ENCODE measurements around the gene LMNTD1. TPM values are rescaled to one million over a fixed set of nuclear protein-coding genes. Genes with fewer than 3 reads are reported as not detected.

The LMNTD1 gene
- total RNA-seq, 1 donor = 1.3 TPM

DNA sequence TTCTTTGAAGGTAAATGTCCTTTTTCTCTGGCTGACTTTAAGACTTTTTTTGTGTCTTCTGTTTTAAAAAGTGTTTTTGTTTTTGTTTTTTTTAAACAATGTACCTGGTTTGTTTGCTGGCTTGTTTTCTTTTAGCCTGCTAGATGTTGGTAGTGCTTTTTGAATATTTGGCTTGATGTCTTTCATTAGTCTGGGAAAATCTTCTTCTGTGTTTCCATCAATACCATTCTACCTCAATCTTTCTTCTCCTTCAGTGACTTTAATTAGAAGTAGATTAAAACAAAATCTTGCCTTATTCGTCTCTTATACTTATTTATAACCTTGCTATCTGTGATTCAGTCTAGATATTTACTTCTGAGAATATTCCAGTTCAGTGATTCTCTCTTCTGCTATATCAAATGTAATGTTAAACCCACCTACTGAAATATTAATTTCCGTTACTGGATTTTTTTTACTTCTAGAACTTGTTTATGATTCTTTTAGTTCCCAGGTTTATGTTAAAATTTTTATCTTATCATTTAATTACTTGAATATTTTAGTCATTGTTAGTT is 21.5 kb downstream of the LMNTD1 start:
- TF ChIP-seq, protein P1, sequence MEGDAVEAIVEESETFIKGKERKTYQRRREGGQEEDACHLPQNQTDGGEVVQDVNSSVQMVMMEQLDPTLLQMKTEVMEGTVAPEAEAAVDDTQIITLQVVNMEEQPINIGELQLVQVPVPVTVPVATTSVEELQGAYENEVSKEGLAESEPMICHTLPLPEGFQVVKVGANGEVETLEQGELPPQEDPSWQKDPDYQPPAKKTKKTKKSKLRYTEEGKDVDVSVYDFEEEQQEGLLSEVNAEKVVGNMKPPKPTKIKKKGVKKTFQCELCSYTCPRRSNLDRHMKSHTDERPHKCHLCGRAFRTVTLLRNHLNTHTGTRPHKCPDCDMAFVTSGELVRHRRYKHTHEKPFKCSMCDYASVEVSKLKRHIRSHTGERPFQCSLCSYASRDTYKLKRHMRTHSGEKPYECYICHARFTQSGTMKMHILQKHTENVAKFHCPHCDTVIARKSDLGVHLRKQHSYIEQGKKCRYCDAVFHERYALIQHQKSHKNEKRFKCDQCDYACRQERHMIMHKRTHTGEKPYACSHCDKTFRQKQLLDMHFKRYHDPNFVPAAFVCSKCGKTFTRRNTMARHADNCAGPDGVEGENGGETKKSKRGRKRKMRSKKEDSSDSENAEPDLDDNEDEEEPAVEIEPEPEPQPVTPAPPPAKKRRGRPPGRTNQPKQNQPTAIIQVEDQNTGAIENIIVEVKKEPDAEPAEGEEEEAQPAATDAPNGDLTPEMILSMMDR (IDR thresholded peaks at IDR 0.05; ENCODE audit: insufficient read depth, low read length) = no peak
- H3K4me3 ChIP-seq (ENCODE audit: low read depth, low read length) = no peak overlapping the region
- no peak for DNase-seq (ENCODE audit: low read depth)

DNA sequence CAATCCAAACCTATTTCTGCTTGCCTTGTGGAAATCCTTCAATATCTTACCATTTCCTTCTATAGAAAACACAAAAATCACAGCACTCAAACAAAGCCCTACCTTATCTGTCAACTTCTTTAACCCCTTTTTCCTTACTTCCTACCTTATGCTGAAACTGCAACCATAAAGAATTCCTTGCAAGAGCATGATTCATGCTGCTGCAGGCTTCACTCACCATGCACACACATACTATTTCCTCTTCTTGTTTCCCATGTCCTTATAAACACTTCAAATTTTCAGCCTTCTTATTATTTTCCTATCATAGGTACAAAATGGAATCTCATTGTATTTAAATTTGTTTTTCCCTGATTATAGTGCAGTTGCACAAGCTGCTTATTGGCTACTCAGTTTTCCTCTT is 23.3 kb downstream of the LMNTD1 start:
- TF ChIP-seq, protein P1 (IDR thresholded peaks at IDR 0.05; ENCODE audit: insufficient read depth, low read length) = no peak
- H3K4me3 ChIP-seq (ENCODE audit: low read depth, low read length) = no peak overlapping the region
- peak; percentile 32 for DNase-seq (ENCODE audit: low read depth)

DNA sequence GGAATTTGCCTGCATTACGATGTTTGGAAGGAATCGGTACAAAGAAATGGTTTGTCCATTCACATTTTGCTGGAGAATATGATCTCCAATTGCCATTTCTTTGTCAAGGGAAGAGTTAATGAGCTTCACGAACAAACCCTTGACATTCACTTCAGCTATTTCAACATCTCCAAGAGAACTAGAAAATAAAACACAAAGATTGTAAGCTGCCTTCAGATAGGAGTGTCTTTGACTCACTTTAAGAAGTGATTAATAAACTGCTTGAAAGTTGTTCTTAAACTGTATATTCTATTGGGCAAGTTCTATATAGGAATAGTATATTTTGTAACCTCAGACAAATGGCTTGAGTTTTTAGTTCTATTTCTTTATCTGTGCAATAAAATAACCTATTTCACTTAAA is 26.3 kb downstream of the LMNTD1 start:
- no peak overlapping the region for H3K4me3 ChIP-seq (ENCODE audit: low read depth, low read length)
- DNase-seq (ENCODE audit: low read depth) = no peak
- TF ChIP-seq, protein P1 (IDR thresholded peaks at IDR 0.05; ENCODE audit: insufficient read depth, low read length) = no peak

DNA sequence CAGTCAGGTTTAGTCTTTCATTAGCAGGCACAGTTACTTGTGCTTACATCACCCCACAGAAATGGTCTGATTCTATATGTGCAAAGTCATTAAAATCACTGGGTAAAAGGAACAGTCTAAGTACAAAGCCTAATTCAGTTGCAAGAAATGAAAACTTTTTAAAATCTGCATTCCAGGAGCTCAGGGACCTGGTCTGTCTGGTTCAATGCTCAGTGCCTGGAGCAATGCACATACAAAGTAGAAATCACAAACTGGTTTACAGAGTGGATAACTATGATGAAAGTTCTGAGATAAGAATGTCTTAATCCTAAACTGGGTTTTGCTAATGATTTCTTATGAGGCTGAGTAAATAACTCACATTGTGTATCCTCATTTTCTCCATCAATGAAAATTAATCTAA is 28.7 kb downstream of the LMNTD1 start:
- H3K4me3 ChIP-seq (ENCODE audit: low read depth, low read length) = no peak overlapping the region
- peak; percentile 1 for DNase-seq (ENCODE audit: low read depth)
- TF ChIP-seq, protein P1 (IDR thresholded peaks at IDR 0.05; ENCODE audit: insufficient read depth, low read length) = no peak

DNA sequence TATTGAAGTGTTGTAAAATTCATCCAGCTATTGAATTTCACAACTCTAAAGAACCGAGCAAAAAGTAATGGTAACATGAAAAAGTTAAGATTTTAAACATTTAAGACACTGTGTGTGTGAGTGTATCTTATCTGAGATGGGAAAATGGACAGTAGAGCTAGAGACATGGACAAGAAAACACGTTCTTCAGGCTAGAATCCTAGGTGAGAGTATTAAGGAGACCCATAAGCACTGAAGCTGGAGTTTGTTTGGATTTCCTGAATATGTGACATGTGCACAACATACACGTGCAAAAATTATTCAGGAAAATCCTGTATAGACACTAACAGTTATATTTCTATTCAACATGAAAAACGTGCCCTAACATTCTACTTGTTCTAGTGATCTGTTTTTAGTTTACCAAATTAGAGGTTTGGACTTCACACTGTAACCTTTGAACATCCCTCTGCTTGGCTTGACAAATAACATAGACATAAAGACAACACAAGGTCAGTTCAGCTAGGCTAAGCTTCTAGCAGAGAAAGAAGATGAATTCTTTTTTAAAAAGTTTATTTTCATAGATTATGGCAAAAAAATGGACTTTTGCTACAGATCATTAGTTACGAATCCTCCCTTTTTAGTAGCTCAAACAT is 31.3 kb downstream of the LMNTD1 start:
- TF ChIP-seq, protein P1 (IDR thresholded peaks at IDR 0.05; ENCODE audit: insufficient read depth, low read length) = no peak
- DNase-seq (ENCODE audit: low read depth) = no peak
- H3K4me3 ChIP-seq (ENCODE audit: low read depth, low read length) = no peak overlapping the region

DNA sequence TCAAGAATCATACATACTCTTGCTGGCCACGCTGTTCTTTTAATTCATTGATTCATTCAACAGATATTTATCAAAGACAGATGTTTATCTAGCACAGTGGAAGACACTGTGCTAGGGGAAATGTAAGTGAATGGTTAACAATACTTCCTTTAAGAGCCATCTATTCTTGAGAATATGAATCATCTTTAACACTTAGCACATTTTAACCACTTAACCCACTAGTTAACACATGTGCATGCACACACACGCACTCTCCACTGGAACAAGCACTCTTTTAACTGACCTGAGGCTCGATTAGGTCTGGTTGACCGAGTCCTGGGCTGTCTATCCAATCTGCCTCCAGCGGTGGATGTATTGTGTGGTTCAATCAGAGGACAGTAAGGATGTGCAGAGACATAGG is 34.6 kb downstream of the LMNTD1 start:
- H3K4me3 ChIP-seq (ENCODE audit: low read depth, low read length) = no peak overlapping the region
- peak; percentile 14 for DNase-seq (ENCODE audit: low read depth)
- TF ChIP-seq, protein P1 (IDR thresholded peaks at IDR 0.05; ENCODE audit: insufficient read depth, low read length) = no peak

DNA sequence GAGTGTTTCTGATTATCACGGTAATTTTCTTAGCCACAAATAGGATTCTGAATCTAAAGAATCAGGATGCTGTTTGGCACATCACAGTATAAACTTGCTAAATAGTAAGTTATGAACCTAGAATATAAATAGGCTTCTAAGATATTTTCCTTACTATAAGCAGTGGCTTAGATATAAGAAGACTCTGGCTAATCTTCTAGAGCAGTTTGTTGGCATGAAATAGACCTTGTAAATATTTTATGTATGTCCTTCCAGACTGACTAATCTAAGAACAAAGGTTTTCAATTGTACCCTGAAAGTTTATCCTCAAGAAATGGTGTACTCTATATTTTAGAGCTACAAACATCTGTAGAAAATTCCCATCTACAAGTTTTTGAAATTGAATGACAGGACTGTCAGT is 48.3 kb downstream of the LMNTD1 start:
- TF ChIP-seq, protein P1 (IDR thresholded peaks at IDR 0.05; ENCODE audit: insufficient read depth, low read length) = no peak
- no peak for DNase-seq (ENCODE audit: low read depth)
- no peak overlapping the region for H3K4me3 ChIP-seq (ENCODE audit: low read depth, low read length)
